NOMO-1 (cell line): ENCODE measurements around the gene PPIH.
A peak's percentile ranks its signal among the peaks of the same experiment; 100 is the strongest.
"Not testable (repeated sequence)": the region's sequence is repeated elsewhere in the genome, so short reads cannot be mapped to it uniquely, and the experiment has no call there.

ENCODE experiments used
- DNase-seq, 2 experiments: peaks; one replicate each; lab custom pipeline; 2025; ENCODE audit not compliant: unreplicated experiment in 2 of 2; lab: John Stamatoyannopoulos, UW

The PPIH gene

DNA sequence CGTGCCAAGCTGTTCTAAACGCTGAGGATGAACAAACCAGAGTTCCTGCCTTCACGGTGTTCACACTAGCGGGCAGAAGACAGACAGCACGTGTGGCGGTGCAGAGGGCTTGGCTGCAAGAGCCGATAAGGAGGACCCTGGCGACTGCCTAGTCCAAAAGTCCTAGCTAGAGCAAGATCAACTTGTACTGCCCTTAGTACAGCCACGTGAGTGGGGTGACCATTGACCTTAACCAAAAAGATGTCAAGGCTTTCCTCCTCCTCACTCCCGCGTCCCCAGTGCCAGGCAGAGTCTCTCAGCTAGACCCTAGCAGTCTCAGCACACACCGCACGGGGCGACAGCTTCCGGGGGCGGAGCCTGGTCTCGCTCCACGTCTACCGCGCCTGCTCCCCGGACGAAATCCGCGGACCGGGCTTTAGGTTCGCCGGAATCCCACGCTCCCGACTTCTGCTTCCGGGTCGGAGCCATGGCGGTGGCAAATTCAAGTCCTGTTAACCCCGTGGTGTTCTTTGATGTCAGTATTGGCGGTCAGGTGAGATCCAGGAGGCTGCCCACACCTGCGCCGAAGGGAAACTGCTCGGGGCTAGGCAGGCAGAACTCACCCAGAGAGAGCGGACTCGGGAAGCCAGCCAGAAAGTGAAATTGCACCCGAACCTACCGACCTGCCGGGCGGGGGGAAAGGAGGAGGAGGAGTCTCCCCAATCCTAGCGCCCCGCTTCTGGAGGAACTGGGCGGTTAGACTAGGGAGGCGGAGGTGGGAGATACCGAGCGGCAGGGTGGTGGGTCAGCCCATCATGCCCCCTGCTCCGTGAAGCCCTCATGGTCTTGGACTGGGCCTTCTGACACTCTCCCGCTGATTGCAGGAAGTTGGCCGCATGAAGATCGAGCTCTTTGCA, at the start of gene PPIH:
PPIH (plus strand) TSS at position 443 of the 896 bp plus-strand sequence; CDS start at position 467, 24 bp downstream.
- DNase-seq, result peak; percentile 90 to 93

DNA sequence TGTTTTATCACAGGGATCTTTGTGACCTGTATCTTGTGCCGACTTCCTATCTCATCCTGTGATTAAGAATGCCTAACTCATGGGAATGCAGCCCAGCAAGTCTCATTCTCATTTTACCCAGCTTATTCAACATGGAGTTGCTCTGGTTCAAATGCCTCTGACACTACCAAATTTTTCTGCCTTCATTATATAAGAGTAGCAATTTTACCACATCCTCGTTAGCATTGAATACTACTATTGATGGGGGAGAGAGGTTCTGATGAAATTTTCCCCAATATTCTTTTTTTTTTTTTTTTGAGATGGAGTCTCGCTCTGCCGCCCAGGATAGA, 44.5 kb upstream of the PPIH start:
- DNase-seq, result no peak

DNA sequence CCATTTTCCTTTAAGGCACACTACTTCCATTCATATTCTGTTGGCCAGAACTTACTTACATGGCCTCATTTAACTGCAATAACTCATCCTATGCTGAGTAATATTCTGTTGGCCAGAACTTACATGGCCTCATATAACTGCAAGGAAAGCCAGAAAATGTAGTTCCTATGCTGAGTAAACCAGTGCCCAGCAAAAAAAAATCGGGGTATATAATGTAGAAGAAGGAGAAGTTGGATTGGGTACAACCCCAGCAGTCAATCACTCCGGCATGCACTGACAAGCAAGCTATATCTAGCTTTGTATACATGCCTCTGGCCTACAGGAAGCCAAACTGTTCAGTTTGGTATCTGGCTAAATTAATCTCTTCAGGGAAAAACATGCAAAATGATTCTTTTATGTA, 39.4 kb upstream of the PPIH start:
- no peak for DNase-seq

DNA sequence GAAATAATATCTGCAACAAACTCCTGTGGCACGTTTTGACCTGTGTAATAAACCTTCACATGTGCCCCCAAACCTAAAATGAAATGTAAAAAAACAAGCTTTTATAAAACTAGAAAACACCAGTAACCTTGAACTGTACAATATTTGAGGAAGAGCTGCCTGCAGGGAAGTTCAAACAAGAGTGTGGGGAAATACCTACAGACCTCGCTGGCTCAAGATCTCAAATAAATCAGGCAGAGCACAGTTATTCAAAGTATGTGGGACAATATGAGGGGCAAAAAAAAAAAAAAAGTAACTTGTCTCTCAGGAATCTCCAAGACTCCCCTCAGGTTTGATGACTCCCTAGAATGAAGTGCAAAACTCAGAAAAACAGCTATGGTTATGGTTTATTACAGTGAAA, 37.9 kb upstream of the PPIH start:
- no peak for DNase-seq

DNA sequence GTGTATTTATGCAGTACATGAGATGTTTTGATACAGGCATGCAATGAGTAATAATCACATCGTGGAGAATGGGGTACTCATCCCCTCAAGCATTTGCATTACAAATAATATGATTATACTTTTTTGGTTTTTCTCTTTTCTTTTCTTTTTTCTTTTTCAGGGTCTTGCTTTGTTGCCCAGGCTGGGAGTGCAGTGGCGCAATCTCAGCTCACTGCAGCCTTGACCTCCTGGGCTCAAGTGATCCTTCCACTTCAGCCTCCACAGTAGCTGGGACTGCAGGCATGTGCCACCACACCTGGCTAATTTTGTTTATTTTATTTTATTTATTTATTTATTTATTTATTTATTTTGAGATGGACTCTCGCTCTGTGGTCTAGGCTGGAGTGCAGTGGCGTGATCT, 37.0 kb upstream of the PPIH start:
- not testable (repeated sequence) for DNase-seq

DNA sequence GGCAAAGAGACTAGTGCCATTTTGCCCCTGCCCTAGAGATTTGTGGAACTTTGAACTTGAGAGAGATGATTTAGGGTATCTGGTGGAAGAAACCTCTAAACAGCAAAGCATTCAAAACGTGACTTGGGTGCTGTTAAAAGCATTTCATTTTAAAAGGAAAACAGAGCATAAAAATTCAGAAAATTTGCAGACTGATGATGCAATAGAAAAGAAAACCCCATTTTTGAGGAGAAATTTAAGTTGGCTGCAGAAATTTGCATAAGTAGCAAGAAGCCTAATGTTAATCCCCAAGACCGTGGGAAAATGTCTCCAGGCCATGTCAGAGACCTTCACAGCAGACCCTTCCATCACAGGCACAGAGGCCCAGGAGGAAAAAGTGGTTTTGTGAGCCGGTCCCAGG, 31.0 kb upstream of the PPIH start:
- DNase-seq, result not testable (repeated sequence)

DNA sequence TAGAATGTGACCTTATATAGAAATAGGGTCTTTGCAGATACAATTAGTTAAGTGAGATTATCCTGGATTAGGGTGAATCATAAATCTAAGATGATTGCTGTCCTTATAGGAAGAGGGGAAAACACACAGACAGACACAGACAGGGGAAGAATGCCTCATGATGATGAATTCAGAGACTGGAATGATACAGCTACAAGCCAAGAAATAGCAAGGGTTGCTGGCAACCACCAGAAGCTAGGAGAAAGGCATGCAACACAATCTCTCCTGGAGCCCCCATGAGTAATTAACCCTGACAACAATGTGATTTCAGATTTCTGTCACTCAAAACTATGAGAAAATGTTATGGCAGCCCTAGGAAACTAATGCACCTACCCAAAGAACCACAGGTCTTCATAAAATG, 19.1 kb upstream of the PPIH start:
- DNase-seq, result no peak

DNA sequence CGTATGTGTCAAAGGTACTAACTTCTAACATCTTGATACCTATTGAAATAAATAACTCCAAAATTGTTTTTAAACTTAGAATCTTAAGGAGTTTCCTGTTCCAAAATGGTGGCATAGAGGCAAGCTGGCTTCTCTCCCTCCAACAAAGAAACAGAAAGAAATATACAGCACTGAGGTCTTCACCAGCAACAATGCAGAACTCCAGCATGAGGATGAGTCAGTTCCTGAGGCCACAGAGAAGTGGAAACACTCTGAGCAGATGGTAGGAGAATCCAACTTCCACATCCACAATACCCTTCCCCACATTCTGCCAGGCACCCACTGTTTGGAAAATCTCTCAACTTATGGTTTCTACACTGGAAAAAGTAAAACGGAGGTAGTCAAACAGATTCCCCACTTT, 12.2 kb upstream of the PPIH start:
- no peak for DNase-seq

DNA sequence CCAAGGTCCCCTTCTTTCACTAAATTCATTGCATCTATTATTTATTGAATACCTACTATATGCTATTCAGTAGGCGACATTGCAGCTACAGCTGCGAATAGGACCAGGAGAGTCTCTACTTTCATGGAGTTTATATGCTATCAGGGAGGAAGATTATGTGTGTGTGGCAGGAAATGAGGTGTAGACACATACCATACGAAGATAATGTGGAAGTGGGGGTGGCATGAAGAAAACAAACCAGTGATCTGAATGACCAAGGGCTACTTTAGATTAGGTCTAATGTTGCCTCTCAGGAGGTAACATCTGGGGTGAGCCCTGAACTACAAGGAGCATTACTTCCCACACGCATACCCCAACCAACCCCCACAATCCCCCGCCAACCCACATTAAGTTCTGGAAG, 1.0 kb upstream of the PPIH start:
- no peak for DNase-seq

DNA sequence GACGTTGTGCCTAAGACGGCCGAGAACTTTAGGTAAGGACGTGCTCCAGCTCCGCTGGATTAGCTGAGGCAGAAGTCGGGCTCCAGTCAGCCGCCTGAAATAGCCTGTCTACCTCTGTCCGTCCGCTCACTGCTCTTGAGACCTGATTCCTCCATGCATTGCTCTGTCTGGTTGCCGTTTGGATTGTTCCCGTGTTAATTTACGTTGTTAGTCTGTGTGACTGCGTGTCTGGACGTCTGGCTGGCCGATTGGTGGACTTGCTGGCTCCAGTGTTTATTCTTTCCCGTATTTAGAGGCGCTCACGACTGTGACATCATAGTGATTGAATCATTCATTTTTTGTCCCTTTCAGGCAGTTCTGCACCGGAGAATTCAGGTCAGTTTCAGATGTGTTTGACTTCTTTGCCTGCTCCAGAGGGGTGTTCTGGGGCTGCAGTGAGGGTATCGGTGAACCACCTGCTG, 684 bp downstream of the PPIH start:
- DNase-seq, result no peak

DNA sequence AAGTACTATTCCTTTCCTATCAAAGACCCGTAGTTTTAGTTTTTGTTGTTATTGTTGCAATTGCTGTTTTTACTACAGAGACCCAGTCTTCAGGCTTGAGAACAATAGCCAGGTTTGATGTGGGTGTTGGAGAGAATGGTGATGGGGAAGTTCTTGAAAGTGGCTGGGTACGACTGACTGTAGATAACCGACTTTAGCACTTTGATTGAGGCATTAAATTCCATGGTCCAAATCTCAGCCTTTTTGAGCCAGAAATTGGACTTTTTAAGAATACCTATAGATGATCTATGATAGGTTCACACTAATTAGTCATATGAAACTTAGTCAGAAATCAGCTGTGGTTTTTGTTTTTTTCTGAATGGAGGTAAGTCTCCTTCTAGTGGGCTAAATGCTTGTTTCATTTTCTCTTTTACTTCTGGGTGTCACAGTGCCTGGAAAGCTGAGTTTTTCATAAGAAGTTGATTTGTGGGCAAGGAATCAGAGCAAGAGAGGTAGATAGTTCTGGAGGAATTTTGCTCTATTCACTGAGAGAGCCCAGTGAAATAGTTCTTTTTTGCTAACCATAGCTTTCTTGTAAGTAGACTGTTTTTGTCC, 2.8 kb downstream of the PPIH start:
- no peak for DNase-seq

DNA sequence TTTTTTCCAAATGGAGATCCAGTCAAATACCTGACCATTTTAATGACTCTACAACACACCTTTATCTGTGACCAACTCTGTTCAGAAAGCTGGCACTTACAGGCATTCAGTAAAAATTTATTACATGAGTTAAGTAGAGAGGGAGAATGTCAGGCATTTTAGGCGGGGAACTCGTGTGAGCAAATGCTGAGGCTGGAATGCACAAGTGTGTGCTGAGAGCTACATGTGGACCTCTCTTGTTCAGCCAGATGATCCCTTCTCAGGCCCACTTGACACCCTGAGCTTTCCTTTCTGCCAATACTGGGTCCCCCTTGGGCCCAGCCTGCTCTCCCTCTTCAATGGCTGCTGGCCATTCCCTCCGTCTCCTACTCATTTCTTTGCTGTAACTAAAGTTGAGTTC, 11.7 kb downstream of the PPIH start:
- DNase-seq, result no peak

DNA sequence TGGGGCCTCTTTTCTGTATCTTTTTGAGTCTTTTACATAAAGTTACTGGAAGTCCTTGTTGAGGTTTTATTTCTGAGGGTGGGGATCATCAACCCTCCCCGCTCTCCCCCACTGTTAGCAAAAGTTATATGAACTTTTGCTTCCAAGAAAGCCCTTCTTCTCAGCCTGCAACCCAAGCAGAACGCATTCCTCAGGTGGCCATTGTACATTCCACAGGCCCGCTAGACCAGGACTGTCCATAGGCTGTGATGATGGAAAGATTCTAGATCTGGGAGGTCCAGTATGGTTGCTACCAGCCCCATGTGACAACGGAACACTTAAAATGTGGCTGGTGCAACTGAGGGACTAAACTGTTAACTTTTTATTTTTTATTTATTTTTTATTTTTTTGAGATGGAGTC, 12.2 kb downstream of the PPIH start:
- no peak for DNase-seq

DNA sequence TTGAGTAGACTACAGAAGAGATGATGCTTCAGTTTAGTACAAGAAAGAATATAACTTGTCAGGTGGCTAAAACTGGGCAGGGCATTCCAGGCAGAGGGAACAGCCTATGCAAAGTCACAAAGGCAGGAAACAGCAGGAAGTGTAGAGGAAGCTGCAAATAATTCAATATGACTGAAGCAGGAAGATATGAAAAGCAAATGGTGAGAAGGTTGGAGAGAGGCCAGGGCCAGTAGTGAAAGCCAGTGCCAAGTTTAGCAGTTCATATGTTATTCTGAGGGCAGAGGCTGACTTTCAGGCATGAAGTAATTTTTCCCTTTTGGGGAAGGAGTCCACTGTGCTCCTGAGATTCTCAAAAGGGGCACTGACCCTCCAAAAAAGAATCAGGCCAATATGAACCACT, 16.0 kb downstream of the PPIH start:
- DNase-seq, result no peak

DNA sequence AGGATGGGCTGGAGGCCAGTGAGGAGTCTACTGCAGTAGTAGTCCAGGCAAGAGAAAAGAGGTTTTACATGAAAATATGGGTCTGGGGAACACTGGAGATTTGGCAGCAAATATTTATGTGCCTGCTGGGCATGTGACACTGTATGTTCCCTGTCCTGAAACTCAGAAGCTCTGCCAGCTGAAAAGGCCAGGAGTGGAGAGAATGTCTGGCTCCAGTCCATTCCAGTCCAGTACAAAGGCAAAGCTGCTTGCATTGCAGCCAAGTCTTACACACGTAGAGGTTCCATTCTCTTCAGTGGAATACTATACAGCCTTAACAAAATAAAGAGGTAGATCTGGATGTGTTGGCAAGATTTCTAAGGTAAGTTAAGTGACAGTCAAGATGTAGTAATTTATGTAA, 16.5 kb downstream of the PPIH start:
- no peak for DNase-seq

DNA sequence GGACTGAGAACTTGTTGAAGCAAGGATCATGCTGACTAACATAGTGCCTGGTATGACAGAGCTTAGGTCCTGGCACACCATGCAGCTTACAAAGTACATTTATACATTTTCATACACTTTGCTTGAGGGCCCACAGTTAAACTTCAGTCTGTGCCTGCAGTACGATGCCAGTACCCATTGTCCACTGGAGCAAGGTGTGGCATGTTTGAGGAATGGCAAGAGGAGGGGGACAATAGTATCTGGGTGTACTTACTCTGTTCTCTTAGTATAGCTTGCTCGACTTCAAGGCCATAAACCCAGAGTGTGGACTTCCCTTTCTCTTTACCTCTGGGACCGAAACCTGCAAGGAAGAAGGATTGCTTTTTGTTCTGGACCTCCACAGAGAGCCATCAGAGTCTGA, 17.2 kb downstream of the PPIH start:
- no peak for DNase-seq

DNA sequence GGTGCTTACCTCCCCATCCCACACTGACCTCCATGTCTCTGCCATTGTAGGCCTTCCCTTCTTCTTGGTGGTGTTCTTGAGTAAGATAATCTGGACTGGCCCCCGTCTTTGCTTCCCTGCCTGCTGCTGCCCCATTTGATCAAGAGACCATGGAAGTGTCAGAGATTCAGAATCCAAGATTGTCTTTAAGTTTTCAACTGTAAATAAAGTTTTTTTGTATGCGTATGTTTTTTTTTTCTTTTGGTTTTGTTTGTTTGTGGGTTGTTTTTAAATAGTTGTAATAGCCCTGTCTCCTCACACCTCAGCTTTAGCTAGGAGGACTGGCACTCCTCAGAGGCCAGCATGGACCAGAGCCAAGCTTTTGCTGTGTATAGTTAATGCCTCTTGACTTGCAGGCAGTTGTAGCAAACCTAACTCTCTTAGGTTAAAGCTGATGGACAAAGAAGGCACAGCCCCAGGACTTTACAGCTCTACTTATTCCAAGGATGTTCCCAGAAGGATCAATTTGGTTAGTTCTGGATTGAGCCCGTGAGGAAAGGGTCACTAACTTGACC, 18.4 kb downstream of the PPIH start:
- no peak for DNase-seq

DNA sequence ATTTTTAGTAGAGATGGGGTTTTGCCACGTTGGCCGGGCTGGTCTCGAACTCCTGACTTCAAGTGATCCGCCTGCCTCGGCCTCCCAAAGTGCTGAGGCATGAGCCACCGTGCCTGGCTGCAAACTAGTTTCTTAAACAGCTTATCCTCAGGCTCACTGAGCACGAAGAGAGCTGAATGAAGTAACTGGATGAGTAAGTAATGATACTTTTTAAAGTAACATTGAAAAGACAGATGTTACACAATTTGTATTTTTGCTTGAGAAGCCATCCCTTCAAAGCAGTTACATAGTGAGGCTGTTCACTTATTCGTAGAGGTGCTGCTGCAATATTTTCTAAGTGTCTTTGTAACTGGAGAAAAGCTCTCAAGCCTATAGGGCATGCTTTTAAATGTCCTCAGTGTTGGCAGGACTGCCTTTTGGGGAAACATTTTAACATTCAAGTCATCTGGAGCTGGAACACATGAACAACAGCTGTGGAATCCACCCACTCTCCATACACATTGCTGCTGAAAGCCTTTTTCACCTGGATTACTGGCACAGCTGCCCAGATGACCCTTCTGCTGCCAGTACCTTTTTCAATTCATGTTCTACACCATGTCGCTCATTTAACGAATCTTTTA, 21.3 kb downstream of the PPIH start:
- DNase-seq, result no peak

DNA sequence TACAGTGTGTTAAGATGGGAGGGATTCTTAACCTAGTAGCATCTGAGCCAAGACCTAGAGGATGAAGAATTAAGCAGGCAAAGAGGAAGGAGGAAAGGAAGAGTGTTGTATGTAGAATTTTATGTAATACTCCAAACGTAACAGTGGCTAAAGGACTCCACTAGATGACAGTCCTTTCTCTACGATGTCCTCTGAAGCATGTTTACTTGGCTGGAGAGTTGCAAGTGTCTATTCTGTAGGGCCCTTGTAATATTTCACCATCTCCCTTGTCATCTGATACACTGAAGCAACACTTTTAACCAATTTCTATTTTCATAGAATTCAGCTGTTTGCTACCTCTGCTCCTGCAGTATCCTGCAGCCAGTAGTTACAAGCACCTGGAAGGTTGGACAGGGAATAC, 21.8 kb downstream of the PPIH start:
- peak in 1 of 2 experiments; percentile 11 for DNase-seq

DNA sequence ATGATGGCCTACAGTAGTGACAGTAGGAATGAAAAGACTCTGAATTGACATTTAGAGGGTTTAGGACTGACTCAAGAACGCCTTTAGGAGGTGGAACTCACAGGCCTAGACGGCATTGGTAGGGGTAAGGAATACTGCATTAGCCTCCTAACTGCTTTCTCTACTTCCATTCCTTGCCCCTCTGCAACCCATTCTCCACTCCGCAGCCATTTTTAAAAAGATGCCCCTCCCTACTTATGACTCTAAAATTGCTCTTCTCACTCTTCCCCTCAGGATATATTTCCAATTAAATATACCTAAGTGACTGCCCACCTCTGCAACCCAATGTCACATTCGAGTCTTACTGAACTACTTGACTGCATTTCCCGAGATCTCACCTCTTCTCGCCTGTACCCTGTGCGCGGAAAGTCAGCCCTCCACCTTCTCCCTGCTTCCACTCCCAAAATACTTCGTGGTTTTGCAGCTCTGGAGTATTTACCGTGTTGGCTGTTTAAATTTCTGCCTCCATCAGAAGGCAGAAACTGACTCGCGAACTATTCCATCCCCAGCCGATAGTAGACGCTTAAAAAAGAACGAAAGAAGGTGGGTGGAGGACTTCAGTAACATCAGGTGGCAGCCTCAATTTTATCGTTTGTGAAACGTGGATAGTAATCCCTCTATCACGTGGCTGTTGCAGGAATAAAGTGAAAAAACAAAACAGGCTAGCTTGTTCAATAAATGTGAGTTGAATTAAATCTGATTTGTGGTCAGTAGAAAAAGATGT, 22.9 kb downstream of the PPIH start:
- DNase-seq, result peak; percentile 24 to 51
